ENCODE data around the gene COL12A1. TPM values are rescaled to one million over a fixed set of nuclear protein-coding genes. Genes with fewer than 3 reads are reported as not detected.

COL12A1 gene
- total and polyA plus RNA-seq, 9 of the 15 experiments (the other 6 are each of a cell fraction or from before 2014, with no cell fraction given): 0.11 TPM; not detected in 8

GRCh38 chr6:75210885-75211739, 5.3 kb upstream of the COL12A1 start (continued):
- TF ChIP-seq THRA (IDR thresholded peaks at IDR 0.05): no peak
- TF ChIP-seq CTBP1 (IDR thresholded peaks at IDR 0.05; ENCODE audit: borderline replicate concordance): no peak
- TF ChIP-seq IFI16 (CRISPR knock-in tag; IDR thresholded peaks at IDR 0.05): no peak
- no peak for TF ChIP-seq ZHX1 (conservative IDR thresholded peaks at IDR 0.05; ENCODE audit: low read length)
- TF ChIP-seq SIRT6 (IDR thresholded peaks at IDR 0.05; ENCODE audit: low read depth, low read length): no peak
- TF ChIP-seq HMBOX1 (IDR thresholded peaks at IDR 0.05): no peak
- TF ChIP-seq GATA2 (CRISPR knock-in tag; IDR thresholded peaks at IDR 0.05): peak; percentile 69; the same call in 1 of the 2 replicates
- peak; percentile 51 to 81 (median 62); a peak in 5 of 6 replicates for TF ChIP-seq CTCF (IDR thresholded peaks at IDR 0.05 in 2 of 3, conservative IDR thresholded peaks at IDR 0.05 in 1 of 3; ENCODE audit: insufficient read depth in 2 of 3, low read depth in 1 of 3, low read length in 3 of 3)
- peak; percentile 54 to 75 for TF ChIP-seq RAD21 (CRISPR knock-in tag; conservative IDR thresholded peaks at IDR 0.05 in 1 of 2, IDR thresholded peaks at IDR 0.05 in 1 of 2)
- no peak for TF ChIP-seq MCM5 (IDR thresholded peaks at IDR 0.05; ENCODE audit: low read depth)
- TF ChIP-seq TAF9B (IDR thresholded peaks at IDR 0.05; ENCODE audit: partially characterized antibody): no peak
- TF ChIP-seq BRCA1 (IDR thresholded peaks at IDR 0.05): no peak
- TF ChIP-seq BRCA1 (CRISPR knock-in tag; IDR thresholded peaks at IDR 0.05): no peak
- no peak for TF ChIP-seq ZNF121 (CRISPR knock-in tag; conservative IDR thresholded peaks at IDR 0.05)
- no peak for TF ChIP-seq CAMTA2 (CRISPR knock-in tag; conservative IDR thresholded peaks at IDR 0.05)
- TF ChIP-seq BCLAF1 (IDR thresholded peaks at IDR 0.05; ENCODE audit: borderline replicate concordance in 1 of 2, control insufficient read depth in 1 of 2, low read depth in 2 of 2, low read length in 1 of 2): no peak
- TF ChIP-seq PTBP1 (IDR thresholded peaks at IDR 0.05; ENCODE audit: low read depth, low read length): no peak

Data from K562 (cell line).